Ectodermal cell (in vitro differentiated cells): ENCODE data around the gene CDO1.
"Not testable (repeated sequence)": the region's sequence is repeated elsewhere in the genome, so short reads cannot be mapped to it uniquely, and the experiment has no call there.

Source experiments
- H3K27ac ChIP-seq: 2 replicates; pipeline ENCODE4 v1.7.0; 2013; ENCODE audit warnings: mild to moderate bottlenecking, low read depth, low read length; ENCODE audit not compliant: insufficient read depth, poor library complexity, severe bottlenecking
- H3K27me3 ChIP-seq: 2 replicates; pipeline ENCODE4 v1.7.0; 2013; ENCODE audit warnings: mild to moderate bottlenecking, low read length; ENCODE audit not compliant: insufficient read depth, control insufficient read depth, poor library complexity, severe bottlenecking
- H3K36me3 ChIP-seq: one replicate; pipeline ENCODE4 v1.7.0; 2013; ENCODE audit warnings: low read length; ENCODE audit not compliant: control insufficient read depth, insufficient read depth
- H3K4me1 ChIP-seq: one replicate; pipeline ENCODE4 v1.7.0; 2013; ENCODE audit warnings: low read length; ENCODE audit not compliant: control insufficient read depth, insufficient read depth
- H3K4me3 ChIP-seq: 2 replicates; pipeline ENCODE4 v1.7.0; 2013; ENCODE audit warnings: low read depth, low read length, control low read depth; ENCODE audit not compliant: insufficient read depth
- H3K9me3 ChIP-seq: 2 replicates; pipeline ENCODE4 v1.7.0; 2013; ENCODE audit warnings: mild to moderate bottlenecking, low read length, moderate library complexity; ENCODE audit not compliant: control insufficient read depth
- whole genome bisulfite sequencing, 2 experiments: methylation state at CpG; one replicate each; pipeline ENCODE4 v1.1.7; 2013; ENCODE audit warnings: missing lambda C conversion rate in 2 of 2; 5-methylcytosine and 5-hydroxymethylcytosine counted together

CDO1 gene

GRCh38 chr5:115831163-115831768, 14.8 kb upstream of the CDO1 start:
- no peaks in the 10 kb centered on the region for H3K27me3 ChIP-seq
- 61 to 94% methylated on average over 1 to 2 of the region's 2 CpGs for WGBS, 2 experiments
- no peaks in the 10 kb centered on the region for H3K4me1 ChIP-seq
- H3K36me3 ChIP-seq, result peaks cover 17% of the 10 kb centered on the region
- H3K27ac ChIP-seq, result no peak overlapping the region
- no peak overlapping the region for H3K4me3 ChIP-seq
- H3K9me3 ChIP-seq, result no peaks in the 10 kb centered on the region

- 89 to 96% methylated on average over 2 to 4 of the region's 5 CpGs for WGBS, 2 experiments
- no peaks in the 10 kb centered on the region for H3K27me3 ChIP-seq
- peaks cover 8% of the 10 kb centered on the region for H3K36me3 ChIP-seq
- no peaks in the 10 kb centered on the region for H3K9me3 ChIP-seq
- no peak overlapping the region for H3K27ac ChIP-seq
- no peaks in the 10 kb centered on the region for H3K4me1 ChIP-seq
- no peak overlapping the region for H3K4me3 ChIP-seq
These were observed 13.5 kb upstream of the CDO1 start for GRCh38 chr5:115829913-115830312.

DNA sequence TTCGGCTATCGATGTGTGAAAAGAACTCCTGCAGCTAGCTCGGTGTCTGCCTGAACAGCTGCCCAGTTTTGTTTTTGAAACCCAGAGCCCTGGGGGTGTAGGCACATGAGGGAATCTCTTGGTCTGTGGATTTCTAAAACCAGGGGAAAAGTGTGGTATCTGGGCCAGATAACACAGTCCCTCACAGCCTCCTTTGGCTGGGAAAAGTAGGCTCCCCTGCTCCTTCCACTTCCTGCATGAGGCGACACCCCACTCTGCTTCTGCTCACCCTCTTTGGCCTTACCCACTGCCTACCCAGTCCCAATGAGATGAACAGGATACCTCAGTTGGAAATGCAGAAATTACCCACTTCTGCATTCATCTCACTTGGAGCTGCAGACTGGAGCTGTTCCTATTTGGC, 9.5 kb upstream of the CDO1 start:
- WGBS, 2 experiments, result 89 to 96% methylated on average over 4 of the region's 4 CpGs
- peaks cover 8% of the 10 kb centered on the region for H3K36me3 ChIP-seq
- no peaks in the 10 kb centered on the region for H3K27me3 ChIP-seq
- H3K9me3 ChIP-seq, result no peaks in the 10 kb centered on the region
- H3K27ac ChIP-seq, result no peak overlapping the region
- H3K4me1 ChIP-seq, result no peaks in the 10 kb centered on the region
- H3K4me3 ChIP-seq, result no peak overlapping the region

DNA sequence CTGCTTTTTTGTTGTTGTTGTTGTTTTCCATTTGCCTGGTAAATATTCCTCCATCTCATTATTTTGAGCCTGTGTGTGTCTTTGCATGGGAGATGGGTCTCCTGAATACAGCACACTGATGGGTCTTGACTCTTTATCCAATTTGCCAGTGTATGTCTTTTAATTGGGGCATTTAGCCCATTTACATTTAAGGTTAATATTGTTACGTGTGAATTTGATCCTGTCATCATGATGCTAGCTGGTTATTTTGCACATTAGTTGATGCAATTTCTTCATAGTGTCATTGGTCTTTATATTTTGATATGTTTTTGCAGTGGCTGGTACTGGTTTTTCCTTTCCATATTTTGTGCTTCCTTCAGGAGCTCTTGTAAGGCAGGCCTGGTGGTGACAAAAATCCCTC, 8.5 kb upstream of the CDO1 start:
- H3K9me3 ChIP-seq, H3K27me3 ChIP-seq, H3K4me1 ChIP-seq, H3K27ac ChIP-seq, H3K4me3 ChIP-seq, H3K36me3 ChIP-seq: not testable (repeated sequence)
- 100% methylated on average over 1 of the region's 1 CpG for WGBS, 2 experiments

- 89 to 93% methylated on average over 1 of the region's 1 CpG for WGBS, 2 experiments
- H3K36me3 ChIP-seq, result no peaks in the 10 kb centered on the region
- H3K27ac ChIP-seq, result no peak overlapping the region
- no peaks in the 10 kb centered on the region for H3K4me1 ChIP-seq
- H3K4me3 ChIP-seq, result no peak overlapping the region
- H3K9me3 ChIP-seq, result no peaks in the 10 kb centered on the region
- H3K27me3 ChIP-seq, result peaks cover 5% of the 10 kb centered on the region
These were observed 4.4 kb upstream of the CDO1 start for GRCh38 chr5:115820846-115821245.

- H3K27me3 ChIP-seq, result peaks cover 25% of the 10 kb centered on the region
- H3K36me3 ChIP-seq, result no peaks in the 10 kb centered on the region
- H3K9me3 ChIP-seq, result no peaks in the 10 kb centered on the region
- peaks cover 3% of the 10 kb centered on the region for H3K4me1 ChIP-seq
- H3K27ac ChIP-seq, result no peak overlapping the region
- 93 to 94% methylated on average over 18 of the region's 18 CpGs for WGBS, 2 experiments
- H3K4me3 ChIP-seq, result no peak overlapping the region
These were observed 2.4 kb upstream of the CDO1 start for GRCh38 chr5:115818821-115819220.

DNA sequence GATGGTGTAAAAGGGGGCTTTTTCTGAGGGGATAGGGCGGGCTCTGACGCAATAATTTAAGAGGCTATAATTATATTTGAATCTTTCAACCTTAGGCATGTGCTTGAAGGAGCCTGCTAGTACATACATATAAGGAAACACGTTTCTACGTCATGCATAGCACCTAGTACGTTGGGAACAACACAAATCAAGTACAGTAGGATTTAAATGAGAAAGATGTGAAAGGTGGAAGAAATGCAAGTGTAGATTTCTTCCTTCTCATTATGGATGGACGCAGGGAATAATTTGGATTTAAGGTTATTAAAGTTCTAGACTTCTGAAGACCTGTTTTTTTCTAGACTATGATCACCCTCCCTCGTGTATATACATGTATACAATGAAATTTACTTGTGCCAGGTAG, 927 bp upstream of the CDO1 start:
- Histone ChIP-seq H3K4me1 (peaks cover 3% of the 10 kb centered on the region), H3K9me3 (no peaks in the 10 kb centered on the region), H3K27me3 (peaks cover 26% of the 10 kb centered on the region), H3K36me3 (no peaks in the 10 kb centered on the region), H3K27ac (no peak overlapping the region), H3K4me3 (no peak overlapping the region)
- 89 to 94% methylated on average over 3 to 7 of the region's 7 CpGs for WGBS, 2 experiments

DNA sequence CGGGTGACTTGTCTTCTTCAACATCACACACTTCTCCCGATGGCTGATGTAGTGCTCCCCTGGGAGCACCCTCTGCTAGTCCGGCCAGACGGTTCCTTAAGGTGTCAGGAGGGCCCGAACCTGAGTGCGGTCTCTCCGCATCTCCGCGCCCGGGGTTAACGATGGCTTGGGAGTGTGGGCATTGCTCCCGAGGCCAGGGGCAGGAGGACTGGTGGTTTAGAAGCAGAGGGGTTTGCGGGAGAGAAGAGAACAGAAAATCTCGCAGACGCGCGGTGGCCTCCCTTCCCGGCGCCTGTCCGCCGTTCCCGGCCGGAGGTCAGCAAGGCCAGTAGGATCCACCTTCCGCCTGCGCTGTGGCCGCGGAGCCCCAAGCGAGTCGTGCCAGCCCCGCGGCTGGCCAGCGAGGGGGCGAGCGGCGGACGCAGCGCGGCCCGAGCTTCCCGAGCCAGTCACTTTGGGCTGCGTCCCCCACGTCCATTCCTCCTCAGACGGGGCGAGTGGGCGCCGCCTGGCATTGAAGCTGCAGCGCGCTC, 700 bp downstream of the CDO1 start:
- peaks cover 3% of the 10 kb centered on the region for H3K4me1 ChIP-seq
- H3K27me3 ChIP-seq, result peaks cover 26% of the 10 kb centered on the region
- H3K27ac ChIP-seq, result no peak overlapping the region
- peak overlapping the region; percentile 84 for H3K4me3 ChIP-seq
- no peaks in the 10 kb centered on the region for H3K9me3 ChIP-seq
- WGBS, 2 experiments, result 1% methylated on average over 48 of the region's 48 CpGs
- no peaks in the 10 kb centered on the region for H3K36me3 ChIP-seq

DNA sequence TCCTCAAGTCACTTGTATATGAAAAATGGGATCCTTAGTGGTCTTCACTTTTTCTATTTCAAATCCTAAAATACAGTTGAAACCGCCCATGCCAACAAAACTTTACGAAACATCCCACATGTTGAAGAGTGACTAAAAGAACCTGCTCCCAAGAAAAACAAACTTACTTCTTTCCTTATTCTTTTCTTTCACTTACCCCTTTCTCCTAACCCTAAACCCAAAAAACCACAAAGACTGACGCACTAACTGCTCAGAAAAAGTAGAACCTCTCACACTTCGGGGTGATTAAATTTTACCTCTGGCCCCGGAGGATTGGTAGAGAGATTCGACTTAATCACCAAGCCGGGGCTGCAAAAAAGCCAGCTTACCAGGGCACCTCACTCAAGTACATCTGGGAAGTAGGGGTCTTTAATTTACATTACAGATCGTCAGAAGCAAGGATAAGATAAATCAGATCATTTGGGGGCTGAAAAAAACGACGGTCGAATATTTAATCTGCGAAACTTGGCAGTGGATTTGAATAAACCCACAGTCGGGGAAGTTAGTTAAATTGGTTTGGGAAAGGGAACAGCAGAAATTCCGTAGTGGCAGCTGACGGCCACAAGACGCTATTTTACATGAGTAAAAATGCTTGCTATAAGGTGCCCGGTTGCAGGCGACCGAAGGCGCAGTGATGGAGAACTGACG, 1.3 kb downstream of the CDO1 start:
- no peaks in the 10 kb centered on the region for H3K36me3 ChIP-seq
- WGBS, 2 experiments, result 27 to 32% methylated on average over 21 of the region's 21 CpGs
- H3K4me1 ChIP-seq, result peaks cover 3% of the 10 kb centered on the region
- H3K4me3 ChIP-seq, result peak overlapping the region; percentile 84
- peaks cover 26% of the 10 kb centered on the region for H3K27me3 ChIP-seq
- H3K9me3 ChIP-seq, result no peaks in the 10 kb centered on the region
- no peak overlapping the region for H3K27ac ChIP-seq

- Histone ChIP-seq H3K4me1 (peaks cover 3% of the 10 kb centered on the region), H3K27ac (no peak overlapping the region), H3K9me3 (no peaks in the 10 kb centered on the region), H3K36me3 (no peaks in the 10 kb centered on the region), H3K27me3 (peaks cover 26% of the 10 kb centered on the region), H3K4me3 (no peak overlapping the region)
- 87 to 89% methylated on average over 5 of the region's 5 CpGs for WGBS, 2 experiments
These were observed 2.7 kb downstream of the CDO1 start for GRCh38 chr5:115813719-115814118.
